HG03378 (cell line): ENCODE results near the gene C15orf39.
"Not testable (repeated sequence)": the region's sequence is repeated elsewhere in the genome, so short reads cannot be mapped to it uniquely, and the experiment has no call there.

Source experiments
- ATAC-seq: cut with Tn5 transposase; IDR thresholded peaks from one replicate; pipeline ENCODE4 v1.9.1; 2021; ENCODE audit warnings: mild to moderate bottlenecking, moderate library complexity; ENCODE audit not compliant: unreplicated experiment

Gene C15orf39

GRCh38 chr15:75258620-75259343, 57.1 kb downstream of the C15orf39 start:
- not testable (repeated sequence) for ATAC-seq

DNA sequence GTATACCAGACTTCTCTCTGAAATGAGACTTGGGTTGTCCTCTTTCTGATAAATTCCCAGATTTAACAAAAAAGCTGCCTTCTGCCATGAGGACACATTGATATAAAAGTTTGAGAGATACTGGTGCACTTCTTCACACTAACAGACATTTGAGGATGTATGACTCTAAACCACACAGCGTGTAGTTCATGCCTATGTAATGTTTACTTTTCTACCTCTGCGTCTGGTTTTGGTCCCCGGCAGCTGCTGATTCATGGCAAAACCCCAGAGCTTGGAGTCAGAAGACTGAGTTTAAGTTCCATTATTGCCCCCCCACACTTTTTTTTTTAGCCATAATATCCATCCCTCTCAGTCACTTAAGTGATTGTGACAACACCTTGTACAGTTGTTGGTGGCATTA, 58.2 kb downstream of the C15orf39 start:
- ATAC-seq = not testable (repeated sequence)
